OCI-LY7 (cell line): ENCODE measurements around the gene FBXO5. TPM values are rescaled to one million over a fixed set of nuclear protein-coding genes. Genes with fewer than 3 reads are reported as not detected.

Source experiments
- Bru-seq: library from RNA; stranded (reverse); fragments of 400-500 nt; gene quantifications from one replicate; lab custom pipeline; 2021; lab: Mats Ljungman, UMichigan
- BruChase-seq, 2 experiments: library from RNA; stranded (reverse); fragments of 400-500 nt; gene quantifications; one replicate each; lab custom pipeline; 2021; lab: Mats Ljungman, UMichigan
- BruUV-seq: library from RNA; stranded (reverse); fragments of 400-500 nt; replicated peaks from 2 replicates; lab custom pipeline; 2021; lab: Mats Ljungman, UMichigan
- CTCF ChIA-PET: fragments of 300-600 bp; sonication (Branson Sonifier 250); formaldehyde crosslinking; loops from one replicate; lab custom pipeline; 2022; ENCODE audit warnings: antibody characterized with exemption; ENCODE audit not compliant: unreplicated experiment; lab: Charles Lee
- POLR2A ChIA-PET: fragments of 300-600 bp; sonication (Branson Sonifier 250); formaldehyde crosslinking; loops from one replicate; lab custom pipeline; 2022; ENCODE audit warnings: antibody characterized with exemption; lab: Charles Lee
- DNase-seq: peaks from one replicate; pipeline ENCODE4 v3.0.0-alpha.2; 2015; ENCODE audit warnings: low spot score
- H2AFZ ChIP-seq: fragments of 200-600 bp; sonication (generic), shearing (Covaris generic); 2 replicates; pipeline ENCODE4 v1.6.1; 2014; ENCODE audit warnings: mild to moderate bottlenecking, antibody characterized with exemption, low read length, moderate library complexity
- H3K27ac ChIP-seq: fragments of 200-600 bp; sonication (generic); 2 replicates; pipeline ENCODE4 v1.5.1; 2014; ENCODE audit warnings: mixed run types, low read depth, mild to moderate bottlenecking, moderate library complexity, low read length, inconsistent platforms; ENCODE audit not compliant: poor library complexity, severe bottlenecking
- H3K36me3 ChIP-seq: fragments of 200-600 bp; sonication (generic); 2 replicates; pipeline ENCODE4 v1.6.1; 2014; ENCODE audit warnings: mild to moderate bottlenecking, antibody characterized with exemption, low read length, moderate library complexity, mixed read lengths; ENCODE audit not compliant: insufficient read depth
- H3K4me1 ChIP-seq: fragments of 200-600 bp; sonication (generic); 2 replicates; pipeline ENCODE4 v1.5.1; 2014; ENCODE audit warnings: mild to moderate bottlenecking, low read length; ENCODE audit not compliant: insufficient read depth, poor library complexity, severe bottlenecking
- H3K4me2 ChIP-seq: fragments of 200-600 bp; sonication (generic); 2 replicates; pipeline ENCODE4 v1.6.1; 2014; ENCODE audit warnings: mild to moderate bottlenecking, low read length
- H3K4me3 ChIP-seq: fragments of 200-600 bp; sonication (generic); 2 replicates; pipeline ENCODE4 v1.5.1; 2014; ENCODE audit warnings: mild to moderate bottlenecking, low read depth, low read length; ENCODE audit not compliant: poor library complexity, severe bottlenecking
- H3K79me2 ChIP-seq: fragments of 200-600 bp; sonication (generic); 2 replicates; pipeline ENCODE4 v1.6.1; 2016; ENCODE audit warnings: low read depth, mild to moderate bottlenecking, low read length, moderate library complexity, mixed read lengths; ENCODE audit not compliant: insufficient read depth
- H3K9me2 ChIP-seq: fragments of 200-600 bp; sonication (generic); 2 replicates; pipeline ENCODE4 v1.6.1; 2016; ENCODE audit warnings: mild to moderate bottlenecking, low read length, mixed read lengths; ENCODE audit not compliant: insufficient read depth
- H3K9me3 ChIP-seq: fragments of 200-600 bp; sonication (generic); 2 replicates; pipeline ENCODE4 v1.6.1; 2014; ENCODE audit warnings: mild to moderate bottlenecking, mixed run types, low read length, mixed read lengths
- H4K20me1 ChIP-seq: fragments of 200-600 bp; sonication (generic); 2 replicates; pipeline ENCODE4 v1.6.1; 2014; ENCODE audit warnings: mild to moderate bottlenecking, antibody characterized with exemption, low read length, moderate library complexity, mixed read lengths; ENCODE audit not compliant: insufficient read depth
- CTCF ChIP-seq: fragments of 200-600 bp; sonication (generic); conservative IDR thresholded peaks from 2 replicates; pipeline ENCODE4 v1.5.1; 2014; ENCODE audit warnings: mild to moderate bottlenecking, antibody characterized with exemption, low read length, moderate library complexity, mixed read lengths
- EZH2phosphoT487 ChIP-seq: fragments of 200-600 bp; sonication (generic); IDR thresholded peaks from 2 replicates; pipeline ENCODE4 v1.6.1; 2018; ENCODE audit warnings: low read depth, borderline replicate concordance, mild to moderate bottlenecking, mixed run types, antibody characterized with exemption, low read length, moderate library complexity, mixed read lengths
- intact Hi-C: fragments of 100-400 bp; cut with micrococcal nuclease; formaldehyde crosslinking; loops from one replicate; pipeline ENCODE4 v1.10.0; 2022; ENCODE audit not compliant: unreplicated experiment
- long read RNA-seq: library from polyadenylated mRNA; stranded (forward); transcript quantifications from one replicate; pipeline ENCODE4 v2.0.0, GENCODE V29; 2022
- total RNA-seq, 2 experiments: library from RNA; depleted of rRNA in 1 of 2; stranded (reverse); fragments of >200 nt in 1 of 2; shearing (Covaris generic) in 1 of 2; gene quantifications; 2 replicates each; pipeline ENCODE4 v1.2.3, GENCODE V29; 2014 to 2022

FBXO5 gene, protein sequence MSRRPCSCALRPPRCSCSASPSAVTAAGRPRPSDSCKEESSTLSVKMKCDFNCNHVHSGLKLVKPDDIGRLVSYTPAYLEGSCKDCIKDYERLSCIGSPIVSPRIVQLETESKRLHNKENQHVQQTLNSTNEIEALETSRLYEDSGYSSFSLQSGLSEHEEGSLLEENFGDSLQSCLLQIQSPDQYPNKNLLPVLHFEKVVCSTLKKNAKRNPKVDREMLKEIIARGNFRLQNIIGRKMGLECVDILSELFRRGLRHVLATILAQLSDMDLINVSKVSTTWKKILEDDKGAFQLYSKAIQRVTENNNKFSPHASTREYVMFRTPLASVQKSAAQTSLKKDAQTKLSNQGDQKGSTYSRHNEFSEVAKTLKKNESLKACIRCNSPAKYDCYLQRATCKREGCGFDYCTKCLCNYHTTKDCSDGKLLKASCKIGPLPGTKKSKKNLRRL
- total RNA-seq (2014; rRNA removed; shearing (Covaris generic)) (47.8 and 53.2 TPM in 2 replicates), total RNA-seq (2022) (68.0 and 73.8 TPM in 2 replicates), Bru-seq, nascent RNA (percentile 98 among the genes with signal in this experiment), BruChase-seq, experiment 1, labeled RNA remaining after a 6-hour chase (percentile 77 among the genes with signal in this experiment), BruChase-seq, experiment 2, labeled RNA remaining after a 2-hour chase (percentile 89 among the genes with signal in this experiment)
- long read RNA-seq, transcript FBXO5-201 (5 exons, 2,037 nt) = major isoform, 141 of 189 reads
- long read RNA-seq, transcript FBXO5-202 (5 exons, 2,221 nt) = minor isoform, 31 of 189 reads
- long read RNA-seq, partial matches to known transcripts = 5 of 189 reads
- long read RNA-seq, other reads (novel, unspliced or antisense) = 12 of 189 reads

GRCh38 chr6:152982904-152983636 is at the start of gene FBXO5:
Gene FBXO5 (minus strand): TSS chr6:152983041. CDS start chr6:152982959, 82 bp downstream.
- Histone ChIP-seq H3K27ac (peak within 1 kb of the TSS; percentile 87), H3K9me2 (no peaks in the 10 kb centered on the region), H3K9me3 (0 out of 2 replicates have a peak, but pooled peaks cover 4% of the 10 kb centered on the region), H3K4me1 (peaks cover 43% of the 10 kb centered on the region), H3K36me3 (peaks cover 65% of the 10 kb centered on the region), H3K4me3 (peak within 1 kb of the TSS; percentile 98), H4K20me1 (peaks cover 30% of the 10 kb centered on the region), H2AFZ (peak within 1 kb of the TSS; percentile 32; the same call in 1 of the 2 replicates), H3K4me2 (peak within 1 kb of the TSS; percentile 85), H3K79me2 (peaks cover 84% of the 10 kb centered on the region)
- POLR2A ChIA-PET = interaction anchor here (0.7 to 1.4 kb wide), 9 partner anchors 9 to 302 kb away, joined by 3 to 8 read pairs (median 4); no protein-coding TSS in a partner anchor
- CTCF ChIA-PET = no interaction called here
- intact Hi-C loops = loop anchor here (2.0 to 5.0 kb wide), 6 partner anchors 20 to 1591 kb away; partner anchors contain the start of genes MTRF1L, RMND1 and ZBTB2
- no TSS peak for BruUV-seq
- TF ChIP-seq EZH2phosphoT487 (no peak), CTCF (no peak)
- peak; percentile 98 for DNase-seq

DNA sequence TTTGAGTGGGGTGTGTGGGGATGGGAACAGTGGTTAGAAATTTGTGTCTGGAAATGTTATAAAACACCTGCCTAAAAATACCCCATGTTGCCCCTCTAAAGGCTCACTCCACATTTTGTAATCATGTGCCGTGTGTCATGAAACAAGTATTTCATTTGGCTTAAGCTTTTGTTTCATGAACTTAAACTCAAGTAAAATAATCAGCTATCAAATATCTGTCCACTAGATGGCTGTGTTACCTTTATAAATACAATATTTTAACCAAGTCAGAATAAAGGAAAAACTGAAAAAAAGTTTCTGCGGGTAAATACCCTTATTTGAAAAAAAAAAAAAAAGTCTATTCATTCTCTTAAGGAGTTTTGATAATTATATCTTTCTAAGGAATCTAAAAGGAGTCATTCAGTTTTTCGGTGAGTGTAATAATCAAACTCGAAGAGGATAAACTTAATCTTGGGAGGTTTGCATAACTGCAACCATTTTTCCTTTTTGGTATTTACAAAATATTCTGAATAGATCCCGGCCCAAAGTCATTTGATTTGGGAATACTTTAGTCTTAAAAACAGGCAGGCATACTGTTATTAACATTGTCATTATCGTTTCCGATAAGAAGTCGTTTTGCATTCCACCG is 49.5 kb upstream of the FBXO5 start:
- peak; percentile 23 for DNase-seq
- CTCF ChIA-PET = no interaction called here
- no TSS peak for BruUV-seq
- no peak overlapping the region for H2AFZ ChIP-seq
- H3K27ac ChIP-seq = no peak overlapping the region
- H3K4me3 ChIP-seq = no peak overlapping the region
- no peak for TF ChIP-seq EZH2phosphoT487
- TF ChIP-seq CTCF = peak; percentile 81
- POLR2A ChIA-PET = interaction anchor here (0.6 to 1.0 kb wide), 3 partner anchors 9 to 277 kb away, joined by 3 to 5 read pairs (median 3); no protein-coding TSS in a partner anchor
- H3K4me2 ChIP-seq = no peak overlapping the region
- no peaks in the 10 kb centered on the region for H4K20me1 ChIP-seq
- H3K36me3 ChIP-seq = no peaks in the 10 kb centered on the region
- intact Hi-C loops = loop anchor here (5.0 to 10.0 kb wide), 3 partner anchors 280 to 912 kb away; no protein-coding TSS in a partner anchor
- H3K79me2 ChIP-seq = no peaks in the 10 kb centered on the region
- H3K9me3 ChIP-seq = no peaks in the 10 kb centered on the region
- H3K4me1 ChIP-seq = no peaks in the 10 kb centered on the region
- H3K9me2 ChIP-seq = no peaks in the 10 kb centered on the region
